Measurements from ENCODE around the gene WASHC1.
"Not testable (repeated sequence)": the region's sequence is repeated elsewhere in the genome, so short reads cannot be mapped to it uniquely, and the experiment has no call there.

WASHC1 gene

GRCh38 chr9:14129-14809 is 15.0 kb downstream of the WASHC1 start:
- peak; percentile 40 for DNase-seq

- DNase-seq = not testable (repeated sequence)
Measured at GRCh38 chr9:11206-11605, 18.1 kb downstream of the WASHC1 start.

- DNase-seq = peak; percentile 35
Measured at GRCh38 chr9:10653-11053, 18.6 kb downstream of the WASHC1 start.

GRCh38 chr9:10207-10606 is 19.0 kb downstream of the WASHC1 start:
- peak; percentile 41 for DNase-seq

Data from left hindlimb (tissue), 1 donor.